Measurements from ENCODE around the gene FAM32A.

FAM32A gene

GRCh38 chr19:16213076-16213475 lies 27.9 kb downstream of the FAM32A start:
- Histone ChIP-seq H3K36me3 (ENCODE audit: control insufficient read depth, insufficient read depth, low read length, severe bottlenecking) (peaks cover 77% of the 10 kb centered on the region), H3K9ac (ENCODE audit: low read length) (no peak overlapping the region), H3K9me3 (ENCODE audit: control insufficient read depth, low read length) (no peaks in the 10 kb centered on the region), H3K27me3 (replicated peaks; ENCODE audit: control insufficient read depth, insufficient read depth, low read length) (no peaks in the 10 kb centered on the region), H3K4me1 (ENCODE audit: control insufficient read depth, insufficient read depth, low read length) (peaks cover 10% of the 10 kb centered on the region), H3K4me3 (ENCODE audit: low read length) (no peak overlapping the region)
- DNase-seq (ENCODE audit: low read depth): peak; percentile 30

GRCh38 chr19:16216744-16217670 lies 31.8 kb downstream of the FAM32A start:
- no peak for DNase-seq (ENCODE audit: low read depth)
- Histone ChIP-seq H3K9me3 (ENCODE audit: control insufficient read depth, low read length) (peaks cover 21% of the 10 kb centered on the region), H3K4me1 (ENCODE audit: control insufficient read depth, insufficient read depth, low read length) (peaks cover 10% of the 10 kb centered on the region), H3K9ac (ENCODE audit: low read length) (no peak overlapping the region), H3K4me3 (ENCODE audit: low read length) (no peak overlapping the region), H3K36me3 (ENCODE audit: control insufficient read depth, insufficient read depth, low read length, severe bottlenecking) (peaks cover 74% of the 10 kb centered on the region), H3K27me3 (replicated peaks; ENCODE audit: control insufficient read depth, insufficient read depth, low read length) (no peaks in the 10 kb centered on the region)

- Histone ChIP-seq H3K4me1 (ENCODE audit: control insufficient read depth, insufficient read depth, low read length) (peaks cover 4% of the 10 kb centered on the region), H3K9me3 (ENCODE audit: control insufficient read depth, low read length) (peaks cover 29% of the 10 kb centered on the region), H3K36me3 (ENCODE audit: control insufficient read depth, insufficient read depth, low read length, severe bottlenecking) (peaks cover 77% of the 10 kb centered on the region), H3K27me3 (replicated peaks; ENCODE audit: control insufficient read depth, insufficient read depth, low read length) (no peaks in the 10 kb centered on the region), H3K4me3 (ENCODE audit: low read length) (no peak overlapping the region), H3K9ac (ENCODE audit: low read length) (no peak overlapping the region)
- no peak for DNase-seq (ENCODE audit: low read depth)
Observed at GRCh38 chr19:16217716-16218451, 32.7 kb downstream of the FAM32A start.

- DNase-seq (ENCODE audit: low read depth): no peak
- H3K4me3 ChIP-seq (ENCODE audit: low read length): no peak overlapping the region
- peaks cover 29% of the 10 kb centered on the region for H3K9me3 ChIP-seq (ENCODE audit: control insufficient read depth, low read length)
- H3K36me3 ChIP-seq (ENCODE audit: control insufficient read depth, insufficient read depth, low read length, severe bottlenecking): peaks cover 84% of the 10 kb centered on the region
- H3K9ac ChIP-seq (ENCODE audit: low read length): no peak overlapping the region
- H3K4me1 ChIP-seq (ENCODE audit: control insufficient read depth, insufficient read depth, low read length): no peaks in the 10 kb centered on the region
- no peaks in the 10 kb centered on the region for H3K27me3 ChIP-seq (replicated peaks; ENCODE audit: control insufficient read depth, insufficient read depth, low read length)
Observed at GRCh38 chr19:16218851-16219250, 33.6 kb downstream of the FAM32A start.

GRCh38 chr19:16222806-16223205 lies 37.6 kb downstream of the FAM32A start:
- H3K9me3 ChIP-seq (ENCODE audit: control insufficient read depth, low read length): peaks cover 29% of the 10 kb centered on the region
- H3K27me3 ChIP-seq (replicated peaks; ENCODE audit: control insufficient read depth, insufficient read depth, low read length): no peaks in the 10 kb centered on the region
- H3K36me3 ChIP-seq (ENCODE audit: control insufficient read depth, insufficient read depth, low read length, severe bottlenecking): peaks cover 97% of the 10 kb centered on the region

GRCh38 chr19:16223746-16224145 lies 38.5 kb downstream of the FAM32A start:
- Histone ChIP-seq H3K27me3 (replicated peaks; ENCODE audit: control insufficient read depth, insufficient read depth, low read length) (no peaks in the 10 kb centered on the region), H3K4me3 (ENCODE audit: low read length) (no peak overlapping the region), H3K9me3 (ENCODE audit: control insufficient read depth, low read length) (peaks cover 29% of the 10 kb centered on the region), H3K4me1 (ENCODE audit: control insufficient read depth, insufficient read depth, low read length) (no peaks in the 10 kb centered on the region), H3K9ac (ENCODE audit: low read length) (no peak overlapping the region), H3K36me3 (ENCODE audit: control insufficient read depth, insufficient read depth, low read length, severe bottlenecking) (peaks cover 97% of the 10 kb centered on the region)
- no peak for DNase-seq (ENCODE audit: low read depth)

More at GRCh38 chr19:16222806-16223205, 37.6 kb downstream of the FAM32A start:
- Histone ChIP-seq H3K4me1 (ENCODE audit: control insufficient read depth, insufficient read depth, low read length) (no peaks in the 10 kb centered on the region), H3K4me3 (ENCODE audit: low read length) (no peak overlapping the region), H3K9ac (ENCODE audit: low read length) (no peak overlapping the region)
- DNase-seq (ENCODE audit: low read depth): no peak

GRCh38 chr19:16224293-16225045 lies 39.3 kb downstream of the FAM32A start:
- no peak for DNase-seq (ENCODE audit: low read depth)

GRCh38 chr19:16225279-16226183 lies 40.3 kb downstream of the FAM32A start:
- H3K36me3 ChIP-seq (ENCODE audit: control insufficient read depth, insufficient read depth, low read length, severe bottlenecking): peaks cover 100% of the 10 kb centered on the region
- no peak overlapping the region for H3K9ac ChIP-seq (ENCODE audit: low read length)
- H3K27me3 ChIP-seq (replicated peaks; ENCODE audit: control insufficient read depth, insufficient read depth, low read length): no peaks in the 10 kb centered on the region
- H3K4me3 ChIP-seq (ENCODE audit: low read length): no peak overlapping the region
- DNase-seq (ENCODE audit: low read depth): no peak
- H3K4me1 ChIP-seq (ENCODE audit: control insufficient read depth, insufficient read depth, low read length): no peaks in the 10 kb centered on the region
- H3K9me3 ChIP-seq (ENCODE audit: control insufficient read depth, low read length): peaks cover 23% of the 10 kb centered on the region

More at GRCh38 chr19:16224293-16225045, 39.3 kb downstream of the FAM32A start:
- Histone ChIP-seq H3K4me1 (ENCODE audit: control insufficient read depth, insufficient read depth, low read length) (no peaks in the 10 kb centered on the region), H3K4me3 (ENCODE audit: low read length) (no peak overlapping the region), H3K9ac (ENCODE audit: low read length) (no peak overlapping the region), H3K27me3 (replicated peaks; ENCODE audit: control insufficient read depth, insufficient read depth, low read length) (no peaks in the 10 kb centered on the region), H3K9me3 (ENCODE audit: control insufficient read depth, low read length) (peaks cover 29% of the 10 kb centered on the region), H3K36me3 (ENCODE audit: control insufficient read depth, insufficient read depth, low read length, severe bottlenecking) (peaks cover 100% of the 10 kb centered on the region)

- H3K9me3 ChIP-seq (ENCODE audit: control insufficient read depth, low read length): peaks cover 16% of the 10 kb centered on the region
- H3K9ac ChIP-seq (ENCODE audit: low read length): no peak overlapping the region
- peaks cover 97% of the 10 kb centered on the region for H3K36me3 ChIP-seq (ENCODE audit: control insufficient read depth, insufficient read depth, low read length, severe bottlenecking)
- H3K4me3 ChIP-seq (ENCODE audit: low read length): no peak overlapping the region
- no peak for DNase-seq (ENCODE audit: low read depth)
- no peaks in the 10 kb centered on the region for H3K4me1 ChIP-seq (ENCODE audit: control insufficient read depth, insufficient read depth, low read length)
- no peaks in the 10 kb centered on the region for H3K27me3 ChIP-seq (replicated peaks; ENCODE audit: control insufficient read depth, insufficient read depth, low read length)
Observed at GRCh38 chr19:16226184-16226591, 41.0 kb downstream of the FAM32A start.

Data from adipocyte (in vitro differentiated cells).